ENCODE results near the gene PRKD2.

Gene PRKD2

DNA sequence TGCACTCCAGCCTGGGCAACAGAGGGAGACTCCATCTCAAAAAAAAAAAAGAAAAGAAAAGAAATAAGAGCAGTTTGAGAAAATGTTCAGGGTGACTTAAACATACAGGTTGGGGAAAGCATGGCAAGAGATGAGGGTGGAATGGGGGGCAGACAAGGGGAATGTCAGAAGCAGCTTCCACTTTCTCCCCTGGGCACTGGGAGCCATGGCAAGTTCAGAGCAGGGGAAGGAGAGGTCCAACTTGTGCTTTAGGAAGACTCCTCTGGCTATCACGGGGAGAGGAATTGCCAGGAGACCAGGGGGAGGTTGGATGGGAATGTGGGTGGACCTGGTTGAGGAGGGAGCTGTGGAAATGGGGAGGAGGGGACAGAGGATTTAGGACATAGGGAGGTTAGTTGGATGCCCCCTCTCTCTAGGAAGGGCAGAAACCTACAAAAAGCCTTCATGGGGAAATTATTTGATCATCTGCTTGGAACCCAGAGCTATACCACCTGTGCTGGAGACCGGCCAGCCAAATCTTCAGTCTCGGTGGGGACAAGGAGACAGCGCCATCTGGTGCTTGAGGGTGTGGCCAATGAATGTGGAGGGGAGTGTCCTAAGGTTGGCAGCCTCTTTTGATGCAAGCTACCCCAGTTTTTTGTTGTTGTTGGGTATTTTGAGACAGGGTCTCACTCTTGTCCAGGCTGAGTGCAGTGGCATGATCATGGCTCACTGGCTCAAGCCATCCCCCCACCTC lies 36.7 kb upstream of the PRKD2 start:
- H3K27me3 ChIP-seq (ENCODE audit: control insufficient read depth, insufficient read depth, low read length) = no peaks in the 10 kb centered on the region
- H3K9me3 ChIP-seq (ENCODE audit: control insufficient read depth, low read length) = no peaks in the 10 kb centered on the region
- H3K4me1 ChIP-seq (ENCODE audit: control insufficient read depth, insufficient read depth, low read length) = no peaks in the 10 kb centered on the region
- H3K4me3 ChIP-seq (ENCODE audit: low read length) = no peak overlapping the region
- no peaks in the 10 kb centered on the region for H3K36me3 ChIP-seq (ENCODE audit: control insufficient read depth, insufficient read depth, low read length)
- H3K9ac ChIP-seq (ENCODE audit: low read length) = no peak overlapping the region

DNA sequence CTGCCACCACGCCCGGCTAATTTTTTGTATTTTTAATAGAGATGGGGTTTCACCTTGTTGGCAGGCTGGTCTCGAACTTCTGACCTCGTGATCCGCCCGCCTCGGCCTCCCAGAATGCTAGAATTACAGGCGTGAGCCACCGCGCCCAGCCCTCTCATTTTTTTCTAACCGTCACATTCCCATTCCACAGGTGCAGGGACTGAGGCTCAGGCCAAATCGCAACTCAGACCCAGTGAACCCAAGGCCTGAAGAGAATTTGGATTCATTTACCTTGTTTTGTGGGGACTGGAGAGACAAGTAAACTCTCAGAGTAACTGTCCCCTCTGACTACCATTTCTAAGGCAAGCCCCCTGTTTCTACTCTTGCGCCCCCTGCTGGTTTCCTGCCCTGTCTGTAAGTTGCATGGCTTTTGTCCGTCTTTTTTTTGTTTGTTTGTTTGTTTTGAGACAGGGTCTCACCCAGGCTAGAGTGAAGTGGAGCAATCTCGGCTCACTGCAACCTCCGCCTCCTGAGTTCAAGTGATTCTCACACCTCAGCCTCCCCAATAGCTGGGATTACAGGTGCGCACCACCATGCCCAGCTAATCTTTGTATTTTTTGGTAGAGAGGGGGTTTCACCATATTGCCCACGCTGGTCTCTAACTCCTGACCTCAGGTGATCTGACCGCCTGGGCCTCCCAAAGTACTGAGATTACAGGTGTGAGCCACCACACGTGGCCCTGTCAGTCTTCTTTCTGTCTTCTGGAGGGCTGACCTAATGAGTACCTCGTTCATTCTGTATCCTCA lies 31.6 kb upstream of the PRKD2 start:
- H3K9me3 ChIP-seq (ENCODE audit: control insufficient read depth, low read length) = no peaks in the 10 kb centered on the region

DNA sequence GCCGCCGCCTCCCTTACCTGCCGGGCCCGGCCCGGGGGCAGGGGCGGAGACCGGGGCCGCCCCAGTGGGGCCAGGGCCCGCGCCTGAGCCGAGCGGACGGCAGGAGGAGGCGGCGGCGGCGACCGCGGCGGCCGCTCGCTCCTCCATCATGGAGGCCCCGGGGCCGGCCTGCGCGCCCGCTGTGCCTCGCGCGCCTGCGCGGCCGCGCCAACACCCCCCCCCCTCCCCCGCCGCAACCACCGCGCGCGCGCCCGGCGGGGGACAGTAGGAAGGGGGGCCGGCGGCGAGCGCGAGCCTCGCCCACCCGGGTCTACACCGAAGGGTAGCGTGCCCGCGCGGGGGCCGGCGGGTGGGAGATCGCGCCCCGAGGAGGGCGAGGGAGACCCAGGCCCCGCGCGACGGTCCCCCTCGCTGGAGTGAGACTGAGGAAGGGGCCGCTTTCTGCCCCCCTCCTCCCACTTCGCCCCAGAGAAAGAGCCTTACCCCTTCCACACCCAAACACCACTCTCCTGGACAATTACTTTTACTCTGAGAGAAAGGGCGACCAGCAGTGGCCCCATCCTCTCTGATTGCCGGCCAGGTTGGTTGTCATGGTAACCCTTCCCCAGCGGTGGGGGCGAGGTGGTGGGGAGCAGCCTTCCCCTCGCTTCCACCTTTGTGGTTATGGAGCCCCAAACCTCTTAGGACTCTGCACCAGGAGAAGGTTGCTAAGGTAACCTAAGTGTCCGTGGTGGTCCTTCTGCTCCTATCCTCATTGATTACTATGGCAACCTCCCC lies 29.6 kb upstream of the PRKD2 start, which contains the start of gene STRN4:
STRN4 (minus strand) TSS at position 170 of the 777 bp plus-strand sequence; CDS start at position 150, 20 bp downstream.
- Histone ChIP-seq H3K9me3 (ENCODE audit: control insufficient read depth, low read length) (no peaks in the 10 kb centered on the region), H3K4me3 (ENCODE audit: low read length) (peak within 1 kb of the TSS; percentile 77), H3K4me1 (ENCODE audit: control insufficient read depth, insufficient read depth, low read length) (peaks cover 18% of the 10 kb centered on the region), H3K36me3 (ENCODE audit: control insufficient read depth, insufficient read depth, low read length) (no peaks in the 10 kb centered on the region), H3K27me3 (ENCODE audit: control insufficient read depth, insufficient read depth, low read length) (no peaks in the 10 kb centered on the region), H3K9ac (ENCODE audit: low read length) (peak within 1 kb of the TSS; percentile 92)

More for the DNA sequence above, 31.6 kb upstream of the PRKD2 start:
- no peak overlapping the region for H3K4me3 ChIP-seq (ENCODE audit: low read length)
- H3K36me3 ChIP-seq (ENCODE audit: control insufficient read depth, insufficient read depth, low read length) = no peaks in the 10 kb centered on the region
- H3K9ac ChIP-seq (ENCODE audit: low read length) = no peak overlapping the region
- H3K4me1 ChIP-seq (ENCODE audit: control insufficient read depth, insufficient read depth, low read length) = peaks cover 18% of the 10 kb centered on the region
- no peaks in the 10 kb centered on the region for H3K27me3 ChIP-seq (ENCODE audit: control insufficient read depth, insufficient read depth, low read length)

DNA sequence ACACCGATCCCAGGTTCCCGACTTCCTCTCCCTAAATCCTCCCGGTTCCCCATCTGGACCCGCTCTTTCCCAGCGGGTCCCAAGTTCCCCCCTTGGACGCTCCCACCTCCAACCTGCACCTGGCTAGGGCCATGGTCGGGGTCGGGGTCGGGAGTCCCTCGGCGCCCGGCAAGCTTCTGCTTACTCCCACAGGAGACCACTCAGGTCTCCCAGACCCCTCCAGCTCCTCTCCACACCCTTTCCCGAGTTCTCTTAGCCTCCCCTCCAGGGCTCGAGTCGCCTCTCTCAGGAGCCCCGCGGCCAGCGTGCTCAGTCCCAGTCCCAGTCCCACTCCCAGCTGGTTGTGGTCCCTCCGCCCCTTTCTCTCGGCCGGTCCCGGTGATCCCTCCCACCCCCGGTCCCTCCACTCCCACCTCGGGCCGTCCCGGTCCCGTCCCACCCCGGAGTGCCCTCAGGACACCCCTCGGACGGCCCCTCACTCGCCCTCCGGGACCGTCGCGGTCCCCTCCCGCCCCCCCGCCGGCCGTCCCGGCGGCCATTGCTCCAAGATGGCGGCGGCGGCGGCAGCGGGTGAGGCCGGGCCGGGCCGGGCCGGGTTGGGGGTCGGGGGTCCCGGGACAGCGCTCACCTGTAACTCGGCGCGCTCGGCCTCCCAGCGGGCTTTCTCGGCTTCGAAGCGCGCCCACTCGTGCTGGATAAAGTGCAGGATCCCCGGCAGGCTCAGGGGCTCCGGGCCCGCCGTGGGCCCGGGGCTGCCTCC lies 28.8 kb upstream of the PRKD2 start, which contains the start of gene FKRP:
FKRP (plus strand) TSS at position 537 of the 760 bp plus-strand sequence. CDS start 9,394 bp downstream, outside the sequence.
- H3K27me3 ChIP-seq (ENCODE audit: control insufficient read depth, insufficient read depth, low read length) = no peaks in the 10 kb centered on the region
- peak within 1 kb of the TSS; percentile 92 for H3K9ac ChIP-seq (ENCODE audit: low read length)
- no peaks in the 10 kb centered on the region for H3K9me3 ChIP-seq (ENCODE audit: control insufficient read depth, low read length)
- peak within 1 kb of the TSS; percentile 77 for H3K4me3 ChIP-seq (ENCODE audit: low read length)
- no peaks in the 10 kb centered on the region for H3K36me3 ChIP-seq (ENCODE audit: control insufficient read depth, insufficient read depth, low read length)
- peaks cover 18% of the 10 kb centered on the region for H3K4me1 ChIP-seq (ENCODE audit: control insufficient read depth, insufficient read depth, low read length)

DNA sequence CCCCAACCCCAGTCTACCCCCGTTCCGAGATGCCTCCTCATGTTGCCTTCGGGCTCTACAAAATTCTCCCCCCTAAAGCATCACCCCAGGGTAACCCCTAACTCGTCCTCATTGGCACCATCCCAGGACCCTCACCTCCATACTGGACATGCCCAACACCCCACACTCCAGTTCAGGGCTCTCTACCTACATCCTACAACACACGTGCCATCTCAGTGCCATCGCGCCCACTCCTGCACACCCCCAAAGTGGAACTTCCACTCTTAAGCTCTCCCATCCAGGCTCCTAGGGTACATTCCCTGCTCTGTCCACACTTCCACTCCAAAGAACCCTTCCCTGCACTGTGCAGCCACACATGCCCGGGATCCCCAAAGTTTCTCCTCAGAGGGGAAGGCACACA lies 28.1 kb upstream of the PRKD2 start:
- Histone ChIP-seq H3K9ac (ENCODE audit: low read length) (peak overlapping the region; percentile 92), H3K4me1 (ENCODE audit: control insufficient read depth, insufficient read depth, low read length) (peaks cover 18% of the 10 kb centered on the region), H3K9me3 (ENCODE audit: control insufficient read depth, low read length) (no peaks in the 10 kb centered on the region), H3K4me3 (ENCODE audit: low read length) (peak overlapping the region; percentile 77), H3K27me3 (ENCODE audit: control insufficient read depth, insufficient read depth, low read length) (no peaks in the 10 kb centered on the region), H3K36me3 (ENCODE audit: control insufficient read depth, insufficient read depth, low read length) (no peaks in the 10 kb centered on the region)

DNA sequence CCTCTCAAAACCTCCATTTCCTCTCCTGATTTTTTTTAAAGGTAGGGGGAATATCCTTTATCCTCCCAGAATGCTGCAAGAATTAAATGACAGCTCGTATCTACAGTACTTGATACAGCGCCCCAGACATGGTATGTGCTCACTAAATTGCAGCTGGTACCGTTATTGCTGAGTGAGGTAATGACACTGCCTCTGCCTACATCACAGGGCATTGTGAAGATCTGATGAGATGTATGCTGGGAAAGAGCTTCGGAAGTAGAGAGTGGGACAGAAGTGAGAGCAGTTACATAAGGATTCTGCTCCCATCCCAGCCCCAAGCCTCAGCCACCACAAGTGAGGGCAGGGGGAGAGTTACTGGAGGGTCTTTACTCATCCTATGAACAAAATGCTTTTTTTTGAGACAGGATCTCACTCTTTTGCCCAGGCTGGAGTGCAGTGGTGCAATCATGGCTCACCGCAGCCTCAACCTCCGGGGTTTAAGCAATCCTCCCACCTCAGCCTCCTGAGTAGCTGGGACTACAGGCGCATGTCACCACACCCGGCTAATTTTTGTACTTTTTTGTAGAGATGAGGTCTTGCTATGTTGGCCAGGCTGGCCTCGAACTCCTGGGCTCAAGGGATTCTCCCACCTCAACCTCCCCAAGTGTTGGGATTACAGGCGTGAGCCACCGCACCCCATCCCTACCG lies 27.2 kb upstream of the PRKD2 start:
- H3K4me3 ChIP-seq (ENCODE audit: low read length) = no peak overlapping the region
- H3K27me3 ChIP-seq (ENCODE audit: control insufficient read depth, insufficient read depth, low read length) = no peaks in the 10 kb centered on the region
- no peaks in the 10 kb centered on the region for H3K9me3 ChIP-seq (ENCODE audit: control insufficient read depth, low read length)
- peak overlapping the region; percentile 92 for H3K9ac ChIP-seq (ENCODE audit: low read length)
- H3K36me3 ChIP-seq (ENCODE audit: control insufficient read depth, insufficient read depth, low read length) = no peaks in the 10 kb centered on the region
- peaks cover 18% of the 10 kb centered on the region for H3K4me1 ChIP-seq (ENCODE audit: control insufficient read depth, insufficient read depth, low read length)

DNA sequence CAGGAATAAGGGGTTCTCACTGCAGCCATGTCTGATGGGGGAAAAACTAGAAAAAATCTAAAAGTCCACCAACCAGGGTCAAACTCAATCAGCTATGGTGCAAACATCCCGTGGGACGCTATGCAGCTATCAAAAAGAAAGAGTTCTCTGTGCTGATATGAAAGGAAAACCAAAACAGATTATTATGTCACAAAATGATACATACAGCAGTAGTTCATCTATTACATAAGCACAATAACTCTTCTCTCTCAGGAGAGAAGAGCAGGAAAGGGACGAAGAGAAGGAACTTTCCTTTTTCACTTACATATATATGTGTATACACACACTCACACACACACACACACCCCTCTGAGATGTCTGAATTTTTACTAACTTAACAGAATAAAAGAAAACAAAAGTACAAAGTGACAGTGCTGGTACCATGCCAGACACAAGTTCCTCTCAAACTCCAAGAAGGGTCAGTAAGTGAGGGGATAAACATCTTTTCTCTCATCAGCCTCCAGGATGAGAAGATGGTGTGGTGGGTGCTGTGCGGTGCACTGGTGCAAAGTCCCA lies 26.1 kb upstream of the PRKD2 start:
- Histone ChIP-seq H3K4me1 (ENCODE audit: control insufficient read depth, insufficient read depth, low read length) (peaks cover 18% of the 10 kb centered on the region), H3K4me3 (ENCODE audit: low read length) (no peak overlapping the region), H3K27me3 (ENCODE audit: control insufficient read depth, insufficient read depth, low read length) (no peaks in the 10 kb centered on the region), H3K9ac (ENCODE audit: low read length) (no peak overlapping the region), H3K36me3 (ENCODE audit: control insufficient read depth, insufficient read depth, low read length) (peaks cover 5% of the 10 kb centered on the region), H3K9me3 (ENCODE audit: control insufficient read depth, low read length) (no peaks in the 10 kb centered on the region)

DNA sequence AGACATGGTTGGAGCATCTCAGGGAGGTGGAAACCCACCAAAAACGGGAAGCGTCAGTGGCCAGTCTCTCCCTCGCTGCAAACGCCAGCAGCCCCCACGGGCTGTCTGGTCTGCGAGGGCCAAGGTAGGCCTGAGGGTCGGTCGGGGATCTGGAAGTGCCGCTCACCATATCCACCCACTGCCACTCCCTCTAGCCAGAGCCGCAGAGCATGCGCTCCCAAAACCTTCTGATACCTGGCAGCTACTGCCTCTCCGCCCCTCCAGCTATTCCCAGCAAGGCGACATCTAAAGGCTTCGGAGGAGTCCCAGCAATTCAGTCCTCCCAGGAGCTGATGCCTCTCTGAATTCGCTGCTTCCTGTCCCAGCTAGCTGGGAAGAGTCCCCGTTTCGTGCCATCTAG lies 24.5 kb upstream of the PRKD2 start:
- H3K27me3 ChIP-seq (ENCODE audit: control insufficient read depth, insufficient read depth, low read length) = no peaks in the 10 kb centered on the region
- H3K9ac ChIP-seq (ENCODE audit: low read length) = no peak overlapping the region
- H3K4me3 ChIP-seq (ENCODE audit: low read length) = no peak overlapping the region
- H3K36me3 ChIP-seq (ENCODE audit: control insufficient read depth, insufficient read depth, low read length) = peaks cover 5% of the 10 kb centered on the region
- peaks cover 14% of the 10 kb centered on the region for H3K4me1 ChIP-seq (ENCODE audit: control insufficient read depth, insufficient read depth, low read length)
- H3K9me3 ChIP-seq (ENCODE audit: control insufficient read depth, low read length) = no peaks in the 10 kb centered on the region

DNA sequence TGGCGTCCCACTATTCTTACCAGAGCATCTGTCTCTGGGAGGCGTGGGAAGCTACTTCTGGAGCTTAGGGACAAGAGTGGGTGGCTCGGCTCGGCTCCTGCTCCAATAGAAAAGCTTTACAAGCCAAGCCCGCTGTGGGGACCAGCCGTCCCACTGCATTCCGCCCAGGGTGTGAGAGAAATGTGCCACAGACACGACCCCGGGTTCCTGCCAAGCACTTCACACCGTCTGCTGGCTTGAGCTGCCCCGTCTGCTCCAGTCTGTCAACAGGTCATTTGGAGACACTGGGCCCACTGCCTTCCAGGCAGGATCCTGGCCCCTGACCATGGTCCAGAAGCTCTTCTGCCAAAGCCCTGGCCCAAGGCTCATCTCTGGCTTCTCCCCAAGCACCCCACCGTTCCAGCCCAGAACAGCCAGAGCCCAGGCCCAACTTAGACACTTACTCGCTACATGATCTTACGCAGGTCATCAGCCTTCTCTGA lies 22.4 kb upstream of the PRKD2 start:
- Histone ChIP-seq H3K27me3 (ENCODE audit: control insufficient read depth, insufficient read depth, low read length) (no peaks in the 10 kb centered on the region), H3K4me1 (ENCODE audit: control insufficient read depth, insufficient read depth, low read length) (peaks cover under 1% of the 10 kb centered on the region), H3K9me3 (ENCODE audit: control insufficient read depth, low read length) (no peaks in the 10 kb centered on the region), H3K4me3 (ENCODE audit: low read length) (no peak overlapping the region), H3K9ac (ENCODE audit: low read length) (no peak overlapping the region), H3K36me3 (ENCODE audit: control insufficient read depth, insufficient read depth, low read length) (peaks cover 5% of the 10 kb centered on the region)

DNA sequence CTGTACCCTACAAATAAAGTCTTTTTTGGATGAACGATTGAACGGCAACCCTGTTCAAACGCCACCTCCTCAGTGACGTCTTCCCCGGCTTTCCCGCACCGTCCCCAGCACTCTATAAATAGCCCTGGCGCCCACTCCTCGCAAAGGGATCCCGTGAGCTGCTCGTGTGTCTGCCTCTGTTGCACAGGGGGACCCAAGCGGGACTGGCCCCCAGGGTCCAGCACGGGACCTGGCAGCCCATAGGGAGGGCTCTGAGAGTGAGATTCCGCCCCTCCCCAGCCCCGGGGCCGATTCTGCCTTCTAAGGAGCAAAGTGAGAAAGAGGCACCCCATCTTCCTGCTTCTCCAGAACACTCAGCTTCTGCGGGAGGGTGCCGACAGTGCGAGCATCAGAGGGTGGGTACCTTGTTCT lies 20.9 kb upstream of the PRKD2 start:
- no peak overlapping the region for H3K4me3 ChIP-seq (ENCODE audit: low read length)
- no peaks in the 10 kb centered on the region for H3K9me3 ChIP-seq (ENCODE audit: control insufficient read depth, low read length)
- no peaks in the 10 kb centered on the region for H3K4me1 ChIP-seq (ENCODE audit: control insufficient read depth, insufficient read depth, low read length)
- no peak overlapping the region for H3K9ac ChIP-seq (ENCODE audit: low read length)
- no peaks in the 10 kb centered on the region for H3K27me3 ChIP-seq (ENCODE audit: control insufficient read depth, insufficient read depth, low read length)
- H3K36me3 ChIP-seq (ENCODE audit: control insufficient read depth, insufficient read depth, low read length) = peaks cover 15% of the 10 kb centered on the region

Data from mucosa of stomach (tissue), 1 donor.